Endothelial cell of umbilical vein (primary cell): ENCODE measurements around the gene ANKK1. TPM values are rescaled to one million over a fixed set of nuclear protein-coding genes. Genes with fewer than 3 reads are reported as not detected.

Experiments
- BruUV-seq: library from RNA; stranded (reverse); fragments of 400-500 nt; replicated peaks from 2 replicates; lab custom pipeline; 2021; lab: Mats Ljungman, UMichigan
- CTCF ChIA-PET: fragments of 300-600, 350-600 bp; sonication (Branson Sonifier 250); formaldehyde crosslinking; loops from one replicate; lab custom pipeline; 2021; ENCODE audit warnings: antibody characterized with exemption, inconsistent platforms; lab: Charles Lee
- POLR2A ChIA-PET: fragments of 300-600, 350-600 bp; sonication (Branson Sonifier 250); formaldehyde crosslinking; loops from one replicate; lab custom pipeline; 2021; ENCODE audit warnings: antibody characterized with exemption, inconsistent platforms; lab: Charles Lee
- DNase-seq: peaks from one replicate; pipeline ENCODE4 v3.0.0-alpha.2; 2011; ENCODE audit warnings: low read depth, low spot score
- FAIRE-seq: peaks from 2 replicates; lab custom pipeline; 2011; peaks lifted over from hg19 to GRCh38; lab: Jason Lieb, UNC
- H2AFZ ChIP-seq: 2 replicates; pipeline ENCODE4 v1.6.0; 2012; ENCODE audit warnings: low read depth, low read length, control low read depth, inconsistent platforms
- H3K27ac ChIP-seq: 2 replicates; pipeline ENCODE4 v1.5.1; 2011; ENCODE audit warnings: low read depth, mild to moderate bottlenecking, control low read depth, low read length, moderate library complexity; ENCODE audit not compliant: insufficient read depth
- H3K27me3 ChIP-seq, 2 experiments: 2 replicates each; pipeline versions ENCODE4 v1.6.0 to v1.6.1; 2011; ENCODE audit warnings: low read length in 2 of 2, mixed read lengths in 1 of 2; ENCODE audit not compliant: control insufficient read depth in 2 of 2, insufficient read depth in 2 of 2
- H3K36me3 ChIP-seq, 2 experiments: 2 replicates in 1 of 2; 3 replicates in 1 of 2; pipeline ENCODE4 v1.5.1; 2011; ENCODE audit warnings: low read length in 2 of 2, mild to moderate bottlenecking in 1 of 2, moderate library complexity in 1 of 2; ENCODE audit not compliant: control insufficient read depth in 2 of 2, insufficient read depth in 2 of 2; ENCODE audit errors: extremely low read depth in 1 of 2
- H3K4me1 ChIP-seq: 3 replicates; pipeline ENCODE4 v1.5.1; 2011; ENCODE audit warnings: mild to moderate bottlenecking, low read length; ENCODE audit not compliant: control insufficient read depth, insufficient read depth; ENCODE audit errors: extremely low read depth
- H3K4me2 ChIP-seq: 2 replicates; pipeline ENCODE4 v1.6.1; 2011; ENCODE audit warnings: low read length, control low read depth, mixed read lengths; ENCODE audit not compliant: insufficient read depth
- H3K4me3 ChIP-seq, 3 experiments: fragments of 200-600 bp in 1 of 3; sonication (generic), shearing (Covaris generic) in 1 of 3; replicated peaks in 1 of 3; 2 replicates each; pipeline ENCODE4 v1.5.1; 2011 to 2016; ENCODE audit warnings: control low read depth in 3 of 3, low read length in 3 of 3, mild to moderate bottlenecking in 2 of 3, inconsistent platforms in 1 of 3, low read depth in 1 of 3, moderate library complexity in 1 of 3; ENCODE audit not compliant: insufficient read depth in 1 of 3
- H3K79me2 ChIP-seq: 2 replicates; pipeline ENCODE4 v1.6.0; 2012; ENCODE audit warnings: low read length, inconsistent platforms; ENCODE audit not compliant: control insufficient read depth, insufficient read depth
- H3K9ac ChIP-seq: replicated peaks from 2 replicates; pipeline ENCODE3; 2011; ENCODE audit warnings: low read length, control low read depth; ENCODE audit not compliant: insufficient read depth; ENCODE audit errors: extremely low read depth
- H3K9me1 ChIP-seq: replicated peaks from 3 replicates; pipeline ENCODE4 v1.6.0; 2011; ENCODE audit warnings: mild to moderate bottlenecking, low read length; ENCODE audit not compliant: control insufficient read depth, insufficient read depth; ENCODE audit errors: extremely low read depth
- H3K9me3 ChIP-seq: replicated peaks from 2 replicates; pipeline ENCODE4 v1.5.1; 2012; ENCODE audit warnings: low read length, inconsistent platforms; ENCODE audit not compliant: control insufficient read depth, insufficient read depth
- H4K20me1 ChIP-seq: replicated peaks from 2 replicates; pipeline ENCODE3; 2011; ENCODE audit warnings: mild to moderate bottlenecking, low read length; ENCODE audit not compliant: control insufficient read depth, insufficient read depth; ENCODE audit errors: extremely low read depth
- CTCF ChIP-seq, 2 donors: IDR thresholded peaks; 1 replicate in 1 of 2; 2 replicates in 1 of 2; pipeline ENCODE4 v1.5.1; 2011; ENCODE audit warnings: low read length in 2 of 2, mild to moderate bottlenecking in 2 of 2, moderate library complexity in 2 of 2, control low read depth in 1 of 2, inconsistent platforms in 1 of 2, low read depth in 1 of 2; ENCODE audit not compliant: insufficient read depth in 1 of 2; ENCODE audit errors: extremely low read depth in 1 of 2
- EZH2 ChIP-seq: IDR thresholded peaks from 2 replicates; pipeline ENCODE4 v1.6.1; 2012; ENCODE audit warnings: borderline replicate concordance, low read depth, mild to moderate bottlenecking, moderate library complexity, low read length, inconsistent platforms; ENCODE audit not compliant: severe bottlenecking
- FOS ChIP-seq: IDR thresholded peaks from 2 replicates; pipeline ENCODE4 v1.6.1; 2011; ENCODE audit warnings: mild to moderate bottlenecking, low read length, moderate library complexity, borderline replicate concordance; ENCODE audit not compliant: insufficient read depth
- GATA2 ChIP-seq: IDR thresholded peaks from 2 replicates; pipeline ENCODE4 v1.7.0; 2011; ENCODE audit warnings: low read depth, mild to moderate bottlenecking, moderate library complexity, mixed read lengths, low read length; ENCODE audit not compliant: insufficient read length, insufficient read depth
- JUN ChIP-seq: IDR thresholded peaks from 2 replicates; pipeline ENCODE4 v1.6.1; 2011; ENCODE audit warnings: borderline replicate concordance, low read depth; ENCODE audit not compliant: insufficient read length, insufficient read depth
- MAX ChIP-seq: IDR thresholded peaks from 2 replicates; pipeline ENCODE4 v1.6.1; 2011; ENCODE audit not compliant: insufficient read depth, insufficient read length
- MYC ChIP-seq: IDR thresholded peaks from one replicate; pipeline ENCODE4 v1.6.1; 2011; ENCODE audit warnings: mild to moderate bottlenecking, low read depth, low read length
- POLR2A ChIP-seq: IDR thresholded peaks from 2 replicates; pipeline ENCODE4 v1.6.1; 2012; ENCODE audit warnings: low read depth, mild to moderate bottlenecking, control low read depth, low read length
- POLR2AphosphoS5 ChIP-seq: IDR thresholded peaks from 2 replicates; pipeline ENCODE4 v1.6.1; 2012; ENCODE audit warnings: low read depth, mild to moderate bottlenecking, control low read depth, low read length, moderate library complexity; ENCODE audit not compliant: insufficient read depth
- dilution Hi-C: fragments of 300-500 bp; cut with MboI; formaldehyde crosslinking; loops from one replicate; pipeline ENCODE4 v1.15.0; 2019; ENCODE audit warnings: low sequenced_read_pairs; ENCODE audit not compliant: extremely low pct_ligation_motif_present
- intact Hi-C: fragments of 100-400 bp; cut with micrococcal nuclease; formaldehyde crosslinking; loops from one replicate; pipeline ENCODE4 v1.10.0; 2022
- polyA plus RNA-seq, 4 experiments: library from polyadenylated mRNA; depleted of rRNA in 3 of 4; stranded (reverse) in 3 of 4; unstranded in 1 of 4; fragments of >200 nt; gene quantifications; 2 replicates each; pipeline versions ENCODE4 v1.2.1 to v1.2.3, GENCODE V29; 2011 to 2012; ENCODE audit warnings: missing spikeins in 1 of 4
- total RNA-seq: library from RNA; stranded (reverse); gene quantifications from 2 replicates; pipeline ENCODE4 v1.2.3, GENCODE V29; 2021

Gene ANKK1
- total and polyA plus RNA-seq, 2 donors (not counting 3 experiments of a cell fraction or from before 2014, with no cell fraction given): not detected

GRCh38 chr11:113436672-113437252 is 49.2 kb downstream of the ANKK1 start:
- Histone ChIP-seq H3K9ac (no peak overlapping the region), H3K9me3 (no peaks in the 10 kb centered on the region), H3K4me3 (no peak overlapping the region), H3K27me3 (no peaks in the 10 kb centered on the region), H3K79me2 (no peaks in the 10 kb centered on the region), H3K4me2 (no peak overlapping the region), H3K4me1 (no peaks in the 10 kb centered on the region), H2AFZ (no peak overlapping the region), H3K9me1 (no peaks in the 10 kb centered on the region), H4K20me1 (no peaks in the 10 kb centered on the region), H3K27ac (no peak overlapping the region), H3K36me3 (no peaks in the 10 kb centered on the region)
- BruUV-seq: no TSS peak
- FAIRE-seq (no peak), DNase-seq (no peak)
- TF ChIP-seq POLR2A (no peak), CTCF (IDR thresholded peaks at IDR 0.05; ENCODE audit: extremely low read depth in 1 of 2, insufficient read depth in 1 of 2, low read depth in 1 of 2, low read length in 2 of 2) (no peak), EZH2 (no peak), GATA2 (no peak), JUN (no peak), POLR2AphosphoS5 (no peak), FOS (no peak), MAX (no peak), MYC (no peak)
- CTCF ChIA-PET: no interaction called here
- intact Hi-C loops (no loop called here), dilution Hi-C loops (no loop called here)
- POLR2A ChIA-PET: no interaction called here
